Measurements from ENCODE around the gene TPST2.

- TF ChIP-seq CTCF (IDR thresholded peaks at IDR 0.05) (no peak), POLR2A (IDR thresholded peaks at IDR 0.05) (no peak)
These were observed 5.9 kb downstream of the TPST2 start for GRCh38 chr22:26584010-26584409.

All from adrenal gland (tissue), 5 donors.